GM12873 (cell line): ENCODE data around the gene UGT2A3.

Source experiments
- CTCF ChIP-seq: IDR thresholded peaks from 2 replicates; pipeline ENCODE4 v1.5.1; 2012; ENCODE audit warnings: low read depth, mild to moderate bottlenecking, moderate library complexity, low read length, control low read depth; ENCODE audit not compliant: insufficient read depth; ENCODE audit errors: missing control alignments

UGT2A3 gene

GRCh38 chr4:68895561-68896198 lies 55.9 kb downstream of the UGT2A3 start:
- no peak for TF ChIP-seq CTCF

DNA sequence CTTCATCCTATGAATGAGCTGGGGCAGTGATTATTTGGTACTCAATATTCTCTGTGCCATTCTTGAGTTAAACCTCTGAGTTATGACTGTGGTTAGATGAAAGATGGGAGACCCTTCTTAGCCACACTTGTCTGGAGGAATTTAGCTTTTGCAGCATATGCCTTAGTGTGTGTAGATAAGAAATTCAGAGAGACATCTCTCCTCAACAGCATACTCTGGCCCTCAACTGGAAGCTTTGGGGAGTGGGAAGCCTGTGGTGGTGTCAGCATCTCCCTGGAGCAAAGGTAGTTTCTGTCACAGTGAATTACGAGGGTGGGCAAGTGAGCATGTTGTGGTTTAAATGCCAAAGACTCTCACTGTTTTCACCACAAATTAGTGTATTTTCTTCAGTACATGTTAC lies 58.7 kb downstream of the UGT2A3 start:
- TF ChIP-seq CTCF, result no peak

GRCh38 chr4:68891678-68892077 lies 59.9 kb downstream of the UGT2A3 start:
- no peak for TF ChIP-seq CTCF

DNA sequence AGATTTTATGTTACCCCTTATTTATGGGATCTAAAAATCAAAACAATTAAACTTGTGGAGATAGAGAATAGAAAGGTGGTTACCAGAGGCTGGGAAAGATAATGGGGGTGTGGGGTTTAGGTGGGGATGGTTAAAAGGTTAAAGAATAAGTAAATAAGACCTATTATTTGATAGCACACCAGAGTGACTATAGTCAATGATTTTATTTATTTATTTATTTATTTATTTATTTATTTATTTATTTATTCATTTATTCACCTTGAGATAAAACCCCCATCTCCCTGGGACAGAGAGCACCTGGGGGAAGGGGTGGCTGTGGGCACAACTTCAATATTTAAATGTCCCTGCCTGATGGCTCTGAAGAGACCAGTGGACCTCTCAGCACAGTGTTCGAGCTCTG lies 66.1 kb downstream of the UGT2A3 start:
- TF ChIP-seq CTCF, result no peak

DNA sequence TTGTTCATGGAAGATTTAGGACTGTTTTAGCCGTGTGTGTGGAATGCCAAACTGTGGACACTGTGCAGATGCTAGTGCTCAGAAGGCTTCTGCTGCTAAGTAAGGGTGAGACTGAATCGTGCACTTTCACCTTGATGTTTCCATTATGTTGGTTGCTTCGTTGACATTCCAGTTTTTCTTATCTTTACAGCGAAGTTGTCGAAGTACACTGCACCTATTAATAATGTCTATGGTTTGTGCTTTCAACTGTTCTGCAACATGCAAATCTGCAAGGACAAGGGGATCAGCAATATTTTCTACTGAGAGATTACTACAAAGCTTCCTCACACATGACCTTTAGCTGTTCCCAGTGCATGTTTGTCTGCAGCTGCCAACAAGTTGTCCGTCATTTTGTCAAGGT lies 67.7 kb downstream of the UGT2A3 start:
- TF ChIP-seq CTCF, result no peak
